ENCODE data around the gene TIAM1. TPM values are rescaled to one million over a fixed set of nuclear protein-coding genes. Genes with fewer than 3 reads are reported as not detected.

Gene TIAM1
- total and polyA plus RNA-seq, 2 of the 8 experiments (the other 6 are each of a cell fraction or from before 2014, with no cell fraction given), result 10.1 to 30.7 TPM

- H4K20me1 ChIP-seq (replicated peaks in 1 of 2; ENCODE audit: control insufficient read depth in 1 of 2, insufficient read depth in 2 of 2, low read length in 2 of 2), result no peaks in the 10 kb centered on the region
- CTCF ChIA-PET (ENCODE audit: partially characterized antibody), result interaction anchor here (0.5 to 5.5 kb wide), 29 partner anchors 10 to 525 kb away, joined by 3 to 51 read pairs (median 4); no protein-coding TSS in a partner anchor
- peaks cover 0 to 2% (median 0%) of the 10 kb centered on the region in 4 experiments; a peak in 2 of 7 replicates for H3K4me1 ChIP-seq (replicated peaks in 1 of 4; ENCODE audit: control insufficient read depth in 3 of 4, insufficient read depth in 4 of 4, low read length in 3 of 4)
- H3K4ac ChIP-seq (replicated peaks; ENCODE audit: insufficient read length, low read depth, low read length), result no peak overlapping the region
- no peak overlapping the region for H3K14ac ChIP-seq (ENCODE audit: insufficient read length)
- no peak overlapping the region for H3K4me3 ChIP-seq (ENCODE audit: extremely low read depth in 1 of 4, insufficient read depth in 2 of 4, low read depth in 3 of 4, low read length in 4 of 4)
- WGBS, 2 experiments (ENCODE audit: extremely low coverage in 1 of 2, insufficient coverage in 1 of 2, insufficient read length in 1 of 2, insufficient replicate concordance in 2 of 2, low coverage in 1 of 2, low lambda C conversion rate in 2 of 2, missing lambda C conversion rate in 1 of 2), result 94% methylated on average over 14 of the region's 14 CpGs; no CpG with 5 or more reads in 1 of the 2 experiments
- H2BK20ac ChIP-seq (ENCODE audit: low read length), result no peak overlapping the region
- no peak overlapping the region for H3K56ac ChIP-seq (replicated peaks; ENCODE audit: insufficient read length, low read depth, low read length)
- H3K9me3 ChIP-seq (ENCODE audit: insufficient read depth in 2 of 2, low read depth in 1 of 2, low read length in 1 of 2), result no peaks in the 10 kb centered on the region
- H3K79me1 ChIP-seq (ENCODE audit: low read depth, low read length), result no peaks in the 10 kb centered on the region
- H4K5ac ChIP-seq (ENCODE audit: insufficient read length, low read depth, low read length), result no peak overlapping the region
- no peak overlapping the region for H4K8ac ChIP-seq (ENCODE audit: extremely low read depth, insufficient read depth, low read length)
- no peaks in the 10 kb centered on the region for H3K79me2 ChIP-seq (ENCODE audit: control insufficient read depth in 1 of 2, insufficient read depth in 2 of 2, low read length in 2 of 2)
- no peak overlapping the region for H2BK120ac ChIP-seq (replicated peaks; ENCODE audit: low read depth, low read length)
- no peaks in the 10 kb centered on the region for H3K36me3 ChIP-seq (ENCODE audit: control insufficient read depth in 2 of 4, insufficient read depth in 4 of 4, low read length in 3 of 4)
- no peak overlapping the region for H2BK15ac ChIP-seq (ENCODE audit: low read length)
- no peak for DNase-seq (ENCODE audit: low read depth in 1 of 2, low spot score in 2 of 2)
- no peak overlapping the region for H3K4me2 ChIP-seq (ENCODE audit: insufficient read depth in 1 of 2, low read depth in 2 of 2, low read length in 2 of 2)
- no peak overlapping the region for H3K18ac ChIP-seq (ENCODE audit: extremely low read depth, low read length)
- no peak overlapping the region for H2BK12ac ChIP-seq (ENCODE audit: low read depth, low read length)
- H3K27me3 ChIP-seq (replicated peaks in 1 of 4; ENCODE audit: control insufficient read depth in 3 of 4, extremely low read depth in 1 of 4, insufficient read depth in 3 of 4, low read length in 3 of 4), result no peaks in the 10 kb centered on the region; a peak in 1 of 7 replicates
- H2AFZ ChIP-seq (ENCODE audit: low read length), result no peak overlapping the region
- no peak overlapping the region for H3K27ac ChIP-seq (ENCODE audit: low read depth, low read length)
- no peak for FAIRE-seq
- TF ChIP-seq NRF1 (IDR thresholded peaks at IDR 0.05; ENCODE audit: low read depth, low read length) (no peak), ATF3 (IDR thresholded peaks at IDR 0.05; ENCODE audit: insufficient read depth, low read depth, low read length) (no peak), HDAC2 (IDR thresholded peaks at IDR 0.05; ENCODE audit: borderline replicate concordance in 1 of 2, low read depth in 2 of 2, low read length in 2 of 2) (no peak), ASH2L (IDR thresholded peaks at IDR 0.05; ENCODE audit: low read length) (no peak), RXRA (IDR thresholded peaks at IDR 0.05; ENCODE audit: insufficient read depth, low read depth, low read length) (no peak), MAX (IDR thresholded peaks at IDR 0.05) (no peak)
- H3K23me2 ChIP-seq (ENCODE audit: low read depth, low read length), result no peaks in the 10 kb centered on the region
- H3K9ac ChIP-seq (replicated peaks in 1 of 4; ENCODE audit: extremely low read depth in 1 of 4, low read depth in 3 of 4, low read length in 3 of 4), result no peak overlapping the region
- H2AK5ac ChIP-seq (ENCODE audit: low read depth, low read length), result no peak overlapping the region
- POLR2A ChIA-PET (ENCODE audit: partially characterized antibody), result interaction anchor here (1.1 kb wide), 1 partner anchor 11 kb away, joined by 3 read pairs; no protein-coding TSS in a partner anchor
- H4K91ac ChIP-seq (replicated peaks; ENCODE audit: insufficient read length, low read length), result no peak overlapping the region
- no peak overlapping the region for H3K23ac ChIP-seq (ENCODE audit: insufficient read length)
- no peak overlapping the region for H2BK5ac ChIP-seq (ENCODE audit: low read depth, low read length)
Observed at GRCh38 chr21:31099122-31099521, 244.9 kb downstream of the TIAM1 start.
